GM12875 (cell line): ENCODE data around the gene AZIN2.
A peak's percentile ranks its signal among the peaks of the same experiment; 100 is the strongest.

Source experiments
- H3K4me3 ChIP-seq: one replicate; pipeline ENCODE4 v1.5.1; 2011; ENCODE audit warnings: low read depth, low read length, control low read depth
- CTCF ChIP-seq: IDR thresholded peaks from 2 replicates; pipeline ENCODE4 v1.5.1; 2011; ENCODE audit warnings: low read depth, mild to moderate bottlenecking, control low read depth, inconsistent platforms, low read length, moderate library complexity, borderline replicate concordance; ENCODE audit not compliant: insufficient read depth

The AZIN2 gene

GRCh38 chr1:33110477-33110876 is 29.5 kb downstream of the AZIN2 start:
- H3K4me3 ChIP-seq = no peak overlapping the region
- TF ChIP-seq CTCF = no peak

GRCh38 chr1:33111965-33112364 is 31.0 kb downstream of the AZIN2 start:
- H3K4me3 ChIP-seq = no peak overlapping the region
- TF ChIP-seq CTCF = 0 out of 2 replicates have a peak, but pooled peaks have one; percentile 13

GRCh38 chr1:33117440-33118085 is 36.6 kb downstream of the AZIN2 start:
- TF ChIP-seq CTCF = no peak
- no peak overlapping the region for H3K4me3 ChIP-seq

- TF ChIP-seq CTCF = no peak
- no peak overlapping the region for H3K4me3 ChIP-seq
These were observed 37.3 kb downstream of the AZIN2 start for GRCh38 chr1:33118274-33118673.

GRCh38 chr1:33119050-33119449 is 38.1 kb downstream of the AZIN2 start:
- no peak for TF ChIP-seq CTCF
- no peak overlapping the region for H3K4me3 ChIP-seq

- TF ChIP-seq CTCF = no peak; the same call in 1 of the 2 replicates
- H3K4me3 ChIP-seq = no peak overlapping the region
These were observed 38.7 kb downstream of the AZIN2 start for GRCh38 chr1:33119532-33120217.
